HEK293 (cell line): Measurements from ENCODE around the gene ERN2.

Experiments
- CTCF ChIP-seq: fragments of 450-650 bp; formaldehyde crosslinking; IDR thresholded peaks from 2 replicates; pipeline ENCODE4 v1.5.1; 2016; ENCODE audit warnings: missing biosample characterization, missing genetic modification characterization
- ELK4 ChIP-seq: IDR thresholded peaks from 2 replicates; pipeline ENCODE4 v1.6.1; 2011; ENCODE audit warnings: mild to moderate bottlenecking, low read depth, low read length, borderline replicate concordance
- GLIS1 ChIP-seq: fragments of 450-650 bp; formaldehyde crosslinking; IDR thresholded peaks from 2 replicates; pipeline ENCODE4 v1.5.1; 2016; ENCODE audit warnings: missing biosample characterization, missing genetic modification characterization
- HOXD13 ChIP-seq: sonication (generic); formaldehyde crosslinking; IDR thresholded peaks from 2 replicates; pipeline ENCODE4 v1.8.0; 2022; ENCODE audit warnings: missing genetic modification reagents, borderline replicate concordance
- KLF10 ChIP-seq: fragments of 450-650 bp; IDR thresholded peaks from 2 replicates; pipeline ENCODE4 v1.5.1; 2018; ENCODE audit warnings: missing biosample characterization, mild to moderate bottlenecking, missing genetic modification characterization
- KLF16 ChIP-seq: fragments of 450-650 bp; formaldehyde crosslinking; IDR thresholded peaks from 2 replicates; pipeline ENCODE4 v1.5.1; 2017; ENCODE audit warnings: missing biosample characterization, missing genetic modification characterization
- KLF17 ChIP-seq: fragments of 450-650 bp; formaldehyde crosslinking; IDR thresholded peaks from 2 replicates; pipeline ENCODE4 v1.5.1; 2016; ENCODE audit warnings: missing biosample characterization, missing genetic modification characterization
- KLF7 ChIP-seq: fragments of 450-650 bp; formaldehyde crosslinking; IDR thresholded peaks from 2 replicates; pipeline ENCODE4 v1.5.1; 2016; ENCODE audit warnings: missing biosample characterization, missing genetic modification characterization, borderline replicate concordance
- OSR2 ChIP-seq: fragments of 450-650 bp; formaldehyde crosslinking; IDR thresholded peaks from 2 replicates; pipeline ENCODE4 v1.5.1; 2016; ENCODE audit warnings: missing biosample characterization, missing genetic modification characterization
- PATZ1 ChIP-seq: fragments of 450-650 bp; formaldehyde crosslinking; IDR thresholded peaks from 2 replicates; pipeline ENCODE4 v1.5.1; 2016; ENCODE audit warnings: missing biosample characterization, missing genetic modification characterization
- PRDM1 ChIP-seq: fragments of 450-650 bp; formaldehyde crosslinking; IDR thresholded peaks from 2 replicates; pipeline ENCODE4; 2016; ENCODE audit warnings: missing biosample characterization, missing genetic modification characterization
- PRDM6 ChIP-seq: fragments of 450-650 bp; formaldehyde crosslinking; IDR thresholded peaks from 2 replicates; pipeline ENCODE4 v1.5.1; 2017; ENCODE audit warnings: missing biosample characterization, missing genetic modification characterization
- ZBTB48 ChIP-seq: fragments of 450-650 bp; formaldehyde crosslinking; IDR thresholded peaks from 2 replicates; pipeline ENCODE4 v1.5.1; 2016; ENCODE audit warnings: missing biosample characterization, missing genetic modification characterization
- ZFHX2 ChIP-seq: fragments of 450-650 bp; formaldehyde crosslinking; conservative IDR thresholded peaks from 2 replicates; pipeline ENCODE4 v1.5.1; 2016; ENCODE audit warnings: missing biosample characterization, missing genetic modification characterization
- ZNF138 ChIP-seq: fragments of 450-650 bp; formaldehyde crosslinking; IDR thresholded peaks from 2 replicates; pipeline ENCODE4 v1.5.1; 2016; ENCODE audit warnings: missing biosample characterization, missing genetic modification characterization, borderline replicate concordance
- ZNF140 ChIP-seq: fragments of 450-650 bp; formaldehyde crosslinking; IDR thresholded peaks from 2 replicates; pipeline ENCODE4 v1.5.1; 2016; ENCODE audit warnings: missing biosample characterization, missing genetic modification characterization
- ZNF148 ChIP-seq: fragments of 450-650 bp; formaldehyde crosslinking; IDR thresholded peaks from 2 replicates; pipeline ENCODE4 v1.5.0; 2017; ENCODE audit warnings: missing biosample characterization, missing genetic modification characterization, borderline replicate concordance
- ZNF155 ChIP-seq: fragments of 450-650 bp; formaldehyde crosslinking; IDR thresholded peaks from 2 replicates; pipeline ENCODE4 v1.5.1; 2016; ENCODE audit warnings: missing biosample characterization, missing genetic modification characterization
- ZNF174 ChIP-seq: fragments of 450-650 bp; formaldehyde crosslinking; IDR thresholded peaks from 2 replicates; pipeline ENCODE4 v1.5.0; 2017; ENCODE audit warnings: missing biosample characterization, mild to moderate bottlenecking, missing genetic modification characterization
- ZNF280C ChIP-seq: fragments of 450-650 bp; formaldehyde crosslinking; IDR thresholded peaks from 2 replicates; pipeline ENCODE4 v1.5.1; 2016; ENCODE audit warnings: missing biosample characterization, missing genetic modification characterization
- ZNF341 ChIP-seq: fragments of 450-650 bp; formaldehyde crosslinking; IDR thresholded peaks from 2 replicates; pipeline ENCODE4; 2016; ENCODE audit warnings: low read depth, missing biosample characterization, missing genetic modification characterization
- ZNF660 ChIP-seq: fragments of 450-650 bp; IDR thresholded peaks from 2 replicates; pipeline ENCODE4 v1.5.1; 2018; ENCODE audit warnings: missing biosample characterization, mild to moderate bottlenecking, missing genetic modification characterization
- ZNF776 ChIP-seq: fragments of 450-650 bp; formaldehyde crosslinking; IDR thresholded peaks from 2 replicates; pipeline ENCODE4 v1.5.0; 2017; ENCODE audit warnings: missing biosample characterization, missing genetic modification characterization, borderline replicate concordance
- ZSCAN23 ChIP-seq: fragments of 450-650 bp; formaldehyde crosslinking; IDR thresholded peaks from 2 replicates; pipeline ENCODE4 v1.5.1; 2016; ENCODE audit warnings: missing biosample characterization, missing genetic modification characterization
- ZSCAN4 ChIP-seq: fragments of 450-650 bp; formaldehyde crosslinking; IDR thresholded peaks from 2 replicates; pipeline ENCODE4 v1.5.1; 2017; ENCODE audit warnings: missing biosample characterization, missing genetic modification characterization

ERN2 gene

GRCh38 chr16:23640931-23641765 lies 71.9 kb downstream of the ERN2 start, which contains the start of the genes DCTN5 and PALB2 (continued):
- TF ChIP-seq OSR2 (tag by site-specific recombination) (no peak; the same call in 1 of the 2 replicates), CTCF (no peak; the same call in 1 of the 2 replicates), KLF17 (tag by site-specific recombination) (peak; percentile 65; the same call in 1 of the 2 replicates), KLF16 (tag by site-specific recombination) (peak; percentile 59), ZSCAN23 (tag by site-specific recombination) (no peak), PRDM6 (tag by site-specific recombination) (no peak), PRDM1 (tag by site-specific recombination) (no peak), ZNF341 (tag by site-specific recombination) (peak; percentile 67; the same call in 1 of the 2 replicates), ZNF138 (tag by site-specific recombination) (no peak), GLIS1 (peak; percentile 49; the same call in 1 of the 2 replicates), ZBTB48 (tag by site-specific recombination) (no peak), ZNF660 (no peak; the same call in none of the 2 replicates), KLF10 (tag by site-specific recombination) (peak; percentile 87), ZNF148 (no peak), ELK4 (peak; percentile 43; the same call in 1 of the 2 replicates), ZFHX2 (tag by site-specific recombination) (no peak), PATZ1 (tag by site-specific recombination) (peak; percentile 64; the same call in 1 of the 2 replicates), HOXD13 (no peak), ZNF155 (tag by site-specific recombination) (no peak), ZNF776 (tag by site-specific recombination) (no peak), ZSCAN4 (no peak), KLF7 (tag by site-specific recombination) (no peak), ZNF140 (tag by site-specific recombination) (no peak), ZNF280C (tag by site-specific recombination) (no peak), ZNF174 (tag by site-specific recombination) (no peak)
